Renal cortex interstitium (tissue), 11 donors: ENCODE results near the gene C1QTNF5. TPM values are rescaled to one million over a fixed set of nuclear protein-coding genes. Genes with fewer than 3 reads are reported as not detected.

ENCODE experiments used
- DNase-seq, 11 donors: peaks; one replicate each; pipeline ENCODE4 v3.0.0-alpha.2; 2013; ENCODE audit warnings: low read depth in 9 of 11, low spot score in 4 of 11; ENCODE audit errors: extremely low read depth in 1 of 11
- polyA plus RNA-seq, 3 donors: library from polyadenylated mRNA; unstranded; fragments of 120-200 nt; gene quantifications; one replicate each; pipeline ENCODE4 v1.2.1, GENCODE V29; 2013; ENCODE audit not compliant: insufficient read length in 3 of 3

C1QTNF5 gene
- polyA plus RNA-seq, 3 donors = 18.1 to 30.5 (median 23.7) TPM

- DNase-seq = peak in 1 of 11 donors; percentile 54
Measured at GRCh38 chr11:119363851-119364590, 23.3 kb upstream of the C1QTNF5 start.

- DNase-seq = no peak
Measured at GRCh38 chr11:119363081-119363850, 22.6 kb upstream of the C1QTNF5 start.

GRCh38 chr11:119362741-119363080 lies 22.0 kb upstream of the C1QTNF5 start:
- no peak for DNase-seq

GRCh38 chr11:119361941-119362725 lies 21.4 kb upstream of the C1QTNF5 start:
- DNase-seq = no peak

- peak in 5 of 11 donors; percentile 55 to 81 (median 71) for DNase-seq
Measured at GRCh38 chr11:119361056-119361787, 20.5 kb upstream of the C1QTNF5 start.

- DNase-seq = no peak
Measured at GRCh38 chr11:119359365-119360214, 18.9 kb upstream of the C1QTNF5 start.

GRCh38 chr11:119357074-119357473 lies 16.4 kb upstream of the C1QTNF5 start:
- DNase-seq = no peak

- peak in 7 of 11 donors; percentile 70 to 80 (median 75) for DNase-seq
Measured at GRCh38 chr11:119356349-119357031, 15.8 kb upstream of the C1QTNF5 start.

- no peak for DNase-seq
Measured at GRCh38 chr11:119355091-119355843, 14.6 kb upstream of the C1QTNF5 start.

- DNase-seq = peak in 3 of 11 donors; percentile 49 to 60 (median 53)
Measured at GRCh38 chr11:119352857-119353260, 12.2 kb upstream of the C1QTNF5 start.

- no peak for DNase-seq
Measured at GRCh38 chr11:119351232-119351631, 10.5 kb upstream of the C1QTNF5 start.

GRCh38 chr11:119350302-119350701 lies 9.6 kb upstream of the C1QTNF5 start:
- no peak for DNase-seq

GRCh38 chr11:119347940-119348605 lies 7.4 kb upstream of the C1QTNF5 start:
- DNase-seq = no peak

GRCh38 chr11:119347242-119347641 lies 6.6 kb upstream of the C1QTNF5 start:
- DNase-seq = no peak

GRCh38 chr11:119346605-119347004 lies 5.9 kb upstream of the C1QTNF5 start, which contains the start of gene MFRP:
TSS of gene MFRP (minus strand) at chr11:119346705. CDS start at chr11:119346513, 192 bp downstream.
- DNase-seq = no peak

- DNase-seq = no peak
Measured at GRCh38 chr11:119345685-119346084, 5.0 kb upstream of the C1QTNF5 start.
